Right ventricle myocardium inferior (tissue), 1 donor: ENCODE measurements around the gene NCK2. TPM values are rescaled to one million over a fixed set of nuclear protein-coding genes. Genes with fewer than 3 reads are reported as not detected.

ENCODE experiments used
- ATAC-seq: fragments of 200-7000 bp; cut with Tn5 transposase; one replicate; pipeline ENCODE4 v1.9.1; 2020; ENCODE audit warnings: mild to moderate bottlenecking, moderate library complexity
- DNase-seq: peaks from one replicate; pipeline ENCODE4 v3.0.0; 2021; ENCODE audit errors: missing footprints
- intact Hi-C: fragments of 100-400 bp; cut with DNase I; formaldehyde crosslinking; loops from one replicate; pipeline ENCODE4 v1.11.0; 2022
- total RNA-seq: library from RNA; stranded (reverse); fragmentation: NEBNext Ultra II Directional; extraction: Animal tissue kit (Norgen Biotek cat#: 25700); gene quantifications from one replicate; pipeline ENCODE4 v1.2.1, GENCODE V29; 2021
- donor health status: DM: no; HTN: yes; CAD: no; lungs with severe emphysema.

Gene NCK2
- total RNA-seq, 1 donor from 2014 or later: 32.9 TPM

- intact Hi-C loops: no loop called here
- ATAC-seq (peak; percentile 54), DNase-seq (no peak)
These were observed 52.6 kb downstream of the NCK2 start for GRCh38 chr2:105797298-105797819.

GRCh38 chr2:105798595-105798994 lies 53.9 kb downstream of the NCK2 start:
- DNase-seq (no peak), ATAC-seq (no peak)
- intact Hi-C loops: no loop called here

DNA sequence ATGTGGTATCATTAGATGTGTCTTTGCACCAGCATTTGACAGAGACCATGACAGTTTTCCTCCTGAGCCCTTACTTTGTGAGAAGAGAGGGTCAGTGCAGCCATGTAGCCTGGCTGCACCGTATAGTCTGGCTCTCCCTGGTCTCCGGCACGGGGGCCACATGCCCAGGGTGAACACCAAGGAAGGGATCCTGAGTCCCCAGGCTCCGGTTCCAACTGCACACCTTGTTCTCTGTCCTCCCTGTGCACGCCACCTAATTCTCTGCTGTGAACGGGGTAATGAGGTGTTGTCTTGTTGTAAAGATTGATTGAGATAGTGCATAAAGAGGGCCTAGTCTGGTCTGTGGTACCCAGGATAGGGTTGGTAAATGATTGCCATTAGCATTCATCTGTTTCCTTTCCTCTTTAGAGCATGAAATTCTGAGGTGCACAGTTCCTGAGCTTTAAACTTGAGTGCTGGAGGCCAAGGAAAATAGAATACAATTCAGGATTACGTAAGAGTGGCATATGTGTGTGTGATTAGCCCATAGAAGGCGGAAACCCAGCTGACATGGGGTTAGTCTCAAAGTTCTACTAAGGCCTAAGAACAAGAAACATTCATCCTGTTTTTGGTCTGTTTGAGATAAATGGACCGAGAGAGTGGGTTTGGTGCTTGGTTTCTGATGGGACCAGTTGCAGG lies 55.5 kb downstream of the NCK2 start:
- intact Hi-C loops: no loop called here
- ATAC-seq: no peak
- no peak for DNase-seq

DNA sequence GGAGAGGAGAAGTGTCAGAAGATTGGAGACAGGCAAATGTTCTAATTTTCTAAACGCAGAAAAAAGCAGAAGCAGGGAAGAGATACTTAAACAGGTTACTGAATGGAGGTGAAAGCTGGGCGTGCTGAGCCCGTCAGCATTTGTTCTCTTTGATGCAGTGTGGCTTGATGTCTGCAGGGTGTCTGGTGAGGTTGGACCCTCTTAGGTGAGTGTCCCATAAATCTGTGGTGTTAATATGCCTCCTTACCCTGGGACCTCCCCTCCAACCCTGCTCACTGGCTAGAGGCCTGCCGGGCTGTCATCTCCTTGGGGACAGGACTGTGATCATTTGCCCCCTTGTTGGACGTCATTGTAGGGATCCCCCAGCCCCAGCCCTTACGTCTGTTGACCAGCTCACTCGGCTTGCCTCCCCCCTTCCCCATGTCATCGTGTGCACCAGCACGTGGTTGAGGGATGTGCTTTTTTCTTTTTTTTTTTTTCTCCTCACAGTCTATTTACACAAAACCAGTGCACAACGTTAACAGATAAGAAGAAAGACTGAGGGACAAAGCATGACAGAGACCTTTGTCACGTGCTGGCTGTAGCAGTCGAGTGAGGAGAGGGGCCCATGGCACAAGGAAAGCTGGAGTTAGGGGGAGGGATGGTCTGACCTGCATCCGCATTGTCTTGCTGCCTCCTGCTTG lies 56.4 kb downstream of the NCK2 start:
- ATAC-seq: no peak
- no peak for DNase-seq
- intact Hi-C loops: no loop called here

DNA sequence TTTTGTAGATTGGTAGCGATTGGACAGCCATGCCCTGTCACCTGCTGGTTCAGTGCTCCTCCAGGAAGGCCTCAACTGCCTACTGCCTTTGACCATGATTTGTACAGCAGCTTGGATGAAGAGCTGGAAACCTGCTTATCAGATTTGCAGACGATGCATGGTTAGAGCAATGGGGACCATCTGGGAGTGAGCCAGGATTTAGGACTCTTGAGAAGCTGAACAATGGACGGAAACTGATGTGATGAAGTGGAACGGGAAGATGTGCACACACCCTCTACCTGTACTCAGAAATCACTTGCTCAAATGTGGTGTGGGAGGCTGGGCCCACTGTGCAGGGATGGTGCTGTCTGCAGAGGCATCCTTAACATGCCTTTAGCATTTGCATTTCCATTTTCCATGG lies 57.2 kb downstream of the NCK2 start:
- intact Hi-C loops: no loop called here
- no peak for ATAC-seq
- no peak for DNase-seq

GRCh38 chr2:105802587-105802986 lies 57.9 kb downstream of the NCK2 start:
- intact Hi-C loops: no loop called here
- ATAC-seq (no peak), DNase-seq (no peak)

DNA sequence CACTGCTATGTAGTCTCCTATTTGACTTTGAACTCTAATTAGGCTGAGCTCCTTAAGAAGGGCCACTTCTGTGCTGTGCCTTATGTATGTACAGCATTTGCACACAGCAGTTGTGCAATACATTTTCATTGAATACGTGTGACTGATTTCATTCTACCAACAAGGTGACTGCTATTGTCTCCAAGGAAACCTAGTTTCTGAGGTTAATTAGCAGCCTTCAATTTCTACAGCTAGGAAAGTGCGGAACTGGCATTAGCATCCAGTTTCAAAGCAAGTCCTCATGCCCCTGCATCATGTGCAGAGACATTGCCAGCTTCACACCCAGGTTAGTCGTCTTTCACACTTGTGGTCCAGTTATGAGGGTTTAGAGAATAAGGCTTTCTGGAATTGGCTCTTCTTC lies 58.6 kb downstream of the NCK2 start:
- intact Hi-C loops: no loop called here
- no peak for ATAC-seq

DNA sequence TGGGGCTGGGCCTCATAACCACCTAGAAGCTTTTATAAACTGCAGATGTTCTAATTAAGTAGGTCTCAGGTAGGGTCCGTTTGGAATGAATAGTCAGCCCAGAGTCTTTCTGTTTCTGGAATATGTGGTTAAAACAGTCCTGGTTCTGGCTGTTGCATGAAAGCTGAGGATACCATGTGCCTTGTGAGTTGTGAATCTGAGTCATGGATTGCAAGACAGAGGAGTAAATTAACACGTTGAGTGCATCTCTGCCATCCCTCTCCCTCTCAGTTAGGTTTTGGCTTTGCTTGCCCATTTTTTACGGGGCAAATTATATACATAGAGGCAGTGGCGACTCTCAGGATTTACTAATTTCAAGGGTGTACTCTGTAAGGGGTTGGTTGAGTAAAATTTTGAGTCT lies 59.1 kb downstream of the NCK2 start:
- ATAC-seq (no peak), DNase-seq (no peak)
- intact Hi-C loops: no loop called here

More for the DNA sequence above, 58.6 kb downstream of the NCK2 start:
- DNase-seq: no peak

DNA sequence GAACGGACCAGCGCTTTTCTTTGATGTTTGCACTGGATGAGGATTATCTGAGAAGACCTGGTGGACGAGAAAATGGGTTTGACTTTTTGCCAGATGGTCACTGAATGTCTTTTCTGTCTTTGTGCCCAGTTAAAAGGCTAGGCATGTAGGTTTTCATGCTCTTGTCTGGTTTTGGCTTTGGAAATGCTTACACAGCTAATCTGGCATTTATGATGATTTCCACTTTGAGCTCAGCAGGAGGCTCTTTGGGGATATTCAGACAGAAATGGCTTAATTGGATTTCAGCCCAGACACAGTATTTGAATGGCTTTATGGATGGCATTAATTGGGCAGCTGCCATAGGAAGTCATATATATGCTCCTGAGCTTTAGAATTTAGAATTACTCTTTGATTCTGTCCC lies 59.6 kb downstream of the NCK2 start:
- intact Hi-C loops: no loop called here
- no peak for DNase-seq
- ATAC-seq: no peak

GRCh38 chr2:105806996-105807395 lies 62.3 kb downstream of the NCK2 start:
- no peak for ATAC-seq
- no peak for DNase-seq
- intact Hi-C loops: no loop called here

- intact Hi-C loops: no loop called here
- ATAC-seq (no peak), DNase-seq (no peak)
These were observed 63.8 kb downstream of the NCK2 start for GRCh38 chr2:105808423-105809096.

DNA sequence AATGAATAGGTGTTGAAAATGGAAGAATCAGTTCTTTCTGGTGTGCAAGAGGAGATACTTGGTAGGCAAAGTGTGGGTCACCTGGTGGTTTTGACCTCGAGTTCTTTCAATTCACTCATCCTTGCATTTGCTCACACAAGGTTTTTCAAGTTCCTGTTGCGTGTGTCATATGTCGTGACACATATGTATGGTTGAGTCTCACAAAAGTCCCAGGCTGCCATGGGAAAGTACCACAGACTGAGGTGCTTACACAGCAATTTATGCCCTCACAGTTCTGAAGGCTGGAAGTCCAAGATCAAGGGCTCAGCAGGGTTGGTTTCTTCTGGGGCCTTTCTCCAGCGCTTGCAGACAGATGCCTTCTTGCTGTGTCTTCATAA lies 64.4 kb downstream of the NCK2 start:
- intact Hi-C loops: no loop called here
- no peak for DNase-seq
- ATAC-seq: no peak

GRCh38 chr2:105809723-105810122 lies 65.0 kb downstream of the NCK2 start:
- intact Hi-C loops: no loop called here
- DNase-seq: no peak
- ATAC-seq: no peak

DNA sequence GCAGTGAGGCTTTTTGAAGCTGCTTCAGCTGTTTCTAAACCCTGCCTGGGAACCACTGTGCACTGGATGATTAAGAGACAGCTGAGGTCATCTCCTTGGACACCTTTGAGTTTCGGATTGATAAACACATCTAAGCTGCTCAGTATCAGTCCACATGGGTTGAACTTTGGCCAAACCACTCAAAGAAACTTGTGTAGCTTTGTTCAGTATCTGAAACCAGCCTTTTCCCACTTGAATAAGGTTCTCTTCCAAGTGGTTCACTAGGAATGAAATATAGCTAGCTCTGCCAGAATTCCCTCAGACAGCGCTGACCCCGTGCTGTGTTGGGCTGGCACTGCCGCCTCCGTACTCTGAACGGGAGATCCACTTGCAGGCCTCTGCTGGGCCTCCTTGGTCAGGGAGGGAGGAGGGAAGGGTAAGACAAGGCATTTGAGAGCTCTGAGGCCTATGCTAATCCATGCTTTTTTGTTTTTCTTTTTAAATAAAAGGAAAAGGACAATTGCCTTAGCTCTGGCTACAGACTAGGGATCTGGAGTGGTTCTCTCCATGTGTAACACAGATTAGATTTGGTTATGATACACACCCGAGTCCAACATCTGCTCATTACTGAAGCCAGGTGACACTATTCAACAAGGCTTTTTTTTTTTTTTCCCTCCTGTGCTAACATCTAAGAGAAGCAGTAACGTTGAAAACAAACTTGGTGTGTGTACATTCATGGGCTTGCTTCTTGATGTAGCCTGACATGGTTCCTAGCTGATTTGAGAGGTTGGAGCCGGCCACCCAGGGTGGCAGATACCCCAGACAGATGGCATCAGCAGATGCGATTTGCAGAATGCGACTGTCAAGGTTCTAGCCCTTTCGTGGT lies 67.7 kb downstream of the NCK2 start:
- DNase-seq: peak; percentile 78
- peak; percentile 91 for ATAC-seq
- intact Hi-C loops: no loop called here

DNA sequence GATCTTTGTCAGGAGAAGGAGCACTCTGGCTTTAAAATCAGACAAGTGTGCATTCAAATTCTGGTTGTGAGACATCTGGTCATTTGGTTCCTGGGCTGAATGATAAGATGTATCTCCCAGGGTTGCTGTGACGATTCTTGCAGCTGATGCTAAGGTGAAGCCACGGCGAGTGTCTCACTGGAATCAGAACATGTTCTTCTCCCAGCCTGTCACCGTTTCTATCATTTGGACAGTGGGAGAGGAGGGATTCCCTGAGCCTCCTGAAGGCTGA lies 68.3 kb downstream of the NCK2 start:
- intact Hi-C loops: no loop called here
- no peak for ATAC-seq
- DNase-seq: no peak

DNA sequence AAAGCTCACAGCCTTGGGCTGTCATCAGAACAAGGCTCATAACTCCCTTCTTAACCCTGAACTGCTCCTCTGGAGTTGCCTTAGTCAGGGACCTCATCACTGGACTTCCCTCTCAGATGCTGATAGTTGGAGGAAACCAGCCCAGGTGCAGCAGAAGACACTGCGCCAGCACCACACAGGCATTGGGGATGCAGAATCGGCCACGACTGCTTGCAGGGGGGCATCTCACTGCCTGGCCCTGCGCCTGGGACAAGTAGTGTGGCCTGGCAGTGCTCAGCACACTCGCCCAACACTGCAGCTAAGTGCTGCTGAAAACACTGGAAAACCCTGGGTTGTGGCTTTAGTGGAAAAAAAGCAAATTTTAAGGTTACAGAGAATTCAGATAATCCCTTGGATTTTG lies 68.7 kb downstream of the NCK2 start:
- intact Hi-C loops: no loop called here
- DNase-seq (no peak), ATAC-seq (no peak)

- intact Hi-C loops: no loop called here
- DNase-seq (no peak), ATAC-seq (no peak)
These were observed 69.7 kb downstream of the NCK2 start for GRCh38 chr2:105814291-105814940.

- ATAC-seq (no peak), DNase-seq (no peak)
- intact Hi-C loops: no loop called here
These were observed 70.7 kb downstream of the NCK2 start for GRCh38 chr2:105815401-105815800.

- DNase-seq (no peak), ATAC-seq (no peak)
- intact Hi-C loops: loop anchor here (5.0 kb wide), 1 partner anchor 67 kb away; no protein-coding TSS in a partner anchor
These were observed 75.4 kb downstream of the NCK2 start for GRCh38 chr2:105820151-105820550.
